GM12878 (cell line): ENCODE results near the gene HSPA2. TPM values are rescaled to one million over a fixed set of nuclear protein-coding genes. Genes with fewer than 3 reads are reported as not detected.

Experiments used
- ASH2L ChIP-seq: fragments of 300-600, 200-600 bp; sonication (generic); IDR thresholded peaks from 2 replicates; pipeline ENCODE4 v1.6.1; 2017; ENCODE audit warnings: low read depth, mild to moderate bottlenecking, borderline replicate concordance
- BCL11A ChIP-seq: IDR thresholded peaks from 2 replicates; pipeline ENCODE4 v1.6.1; 2011; ENCODE audit warnings: low read depth, low read length
- JUNB ChIP-seq: IDR thresholded peaks from 2 replicates; pipeline ENCODE4 v1.6.1; 2016; ENCODE audit warnings: antibody characterized with exemption, mild to moderate bottlenecking
- LARP7 ChIP-seq: fragments of 450-650 bp; IDR thresholded peaks from 2 replicates; pipeline ENCODE4 v1.6.1; 2017; ENCODE audit warnings: mild to moderate bottlenecking
- MXI1 ChIP-seq: fragments of 150-350 bp; IDR thresholded peaks from 2 replicates; pipeline ENCODE4 v1.6.1; 2011; ENCODE audit warnings: low read depth, mild to moderate bottlenecking, inconsistent platforms, low read length, improper control_type of control experiment
- NR2C1 ChIP-seq: fragments of 450-650 bp; IDR thresholded peaks from 2 replicates; pipeline ENCODE4 v1.6.1; 2017; ENCODE audit warnings: antibody characterized with exemption, mild to moderate bottlenecking, moderate library complexity
- POLR2A ChIP-seq: IDR thresholded peaks from 2 replicates; pipeline ENCODE4 v1.6.1; 2011; ENCODE audit warnings: low read depth, mild to moderate bottlenecking, low read length
- POLR2AphosphoS2 ChIP-seq: IDR thresholded peaks from 2 replicates; pipeline ENCODE4 v1.6.1; 2011; ENCODE audit warnings: low read depth, mild to moderate bottlenecking, low read length, improper control_type of control experiment, moderate library complexity
- RAD21 ChIP-seq: IDR thresholded peaks from 2 replicates; pipeline ENCODE4 v1.6.1; 2011; ENCODE audit warnings: mild to moderate bottlenecking, low read depth, low read length, moderate library complexity; ENCODE audit not compliant: insufficient read depth
- SIX5 ChIP-seq: IDR thresholded peaks from 2 replicates; pipeline ENCODE4 v1.6.1; 2011; ENCODE audit warnings: mild to moderate bottlenecking, low read depth, low read length, moderate library complexity; ENCODE audit not compliant: severe bottlenecking
- SP1 ChIP-seq: IDR thresholded peaks from one replicate; pipeline ENCODE4 v1.6.1; 2011; ENCODE audit warnings: low read depth, low read length
- SUPT20H ChIP-seq: IDR thresholded peaks from 2 replicates; pipeline ENCODE4 v1.6.1; 2011; ENCODE audit warnings: low read depth, mild to moderate bottlenecking, low read length, moderate library complexity, borderline replicate concordance; ENCODE audit not compliant: control insufficient read depth
- TCF3 ChIP-seq: IDR thresholded peaks from 2 replicates; pipeline ENCODE4 v1.6.1; 2012; ENCODE audit warnings: low read depth, mild to moderate bottlenecking, low read length, borderline replicate concordance; ENCODE audit not compliant: insufficient read depth
- ZNF207 ChIP-seq: fragments of 450-650 bp; IDR thresholded peaks from 2 replicates; pipeline ENCODE4 v1.6.1; 2014; ENCODE audit warnings: antibody characterized with exemption, mild to moderate bottlenecking, borderline replicate concordance
- polyA plus RNA-seq, 11 experiments: library from polyadenylated mRNA; depleted of rRNA in 4 of 11; unstranded in 6 of 11; stranded (reverse) in 5 of 11; fragments of >200 nt; fragmentation: Nextera tagmentation in 4 of 11; fragmentation: Illumina TruSeq in 1 of 11; extraction: Ambion mirVana in 4 of 11; extraction: Trizol in 1 of 11; gene quantifications; 1 replicate in 1 of 11; 2 replicates in 10 of 11; pipeline versions ENCODE4 v1.2.1 to v1.2.3, GENCODE V29; 2011 to 2016; ENCODE audit warnings: inconsistent platforms in 2 of 11, missing spikeins in 2 of 11, low read depth in 1 of 11
- total RNA-seq, 4 experiments: library from RNA; depleted of rRNA in 3 of 4; stranded (reverse); fragments of >200 nt in 3 of 4; fragmentation: Illumina TruSeq in 1 of 4; extraction: Trizol in 1 of 4; gene quantifications; 2 replicates each; pipeline versions ENCODE4 v1.2.1 to v1.2.3, GENCODE V29; 2013 to 2021
- TF ChIP-seq, protein P1 (sequence below): IDR thresholded peaks from 2 replicates; pipeline ENCODE4 v1.6.1; 2011; ENCODE audit warnings: borderline replicate concordance, low read depth, mild to moderate bottlenecking, moderate library complexity, low read length; ENCODE audit not compliant: insufficient read depth, poor library complexity, severe bottlenecking
- TF ChIP-seq, protein P2 (sequence below): fragments of 450-650 bp; formaldehyde crosslinking; IDR thresholded peaks from 2 replicates; pipeline ENCODE4 v1.5.0; 2022; ENCODE audit warnings: mild to moderate bottlenecking, missing genetic modification characterization
- TF ChIP-seq, protein P3 (sequence below): fragments of 150-350 bp; IDR thresholded peaks from 2 replicates; pipeline ENCODE4 v1.6.1; 2016; ENCODE audit warnings: low read depth, low read length
- TF ChIP-seq, protein P4 (sequence below): IDR thresholded peaks from 2 replicates; pipeline ENCODE4 v1.6.1; 2012; ENCODE audit warnings: low read depth, low read length, improper control_type of control experiment

The HSPA2 gene
- total and polyA plus RNA-seq, 10 of the 15 experiments (the other 5 are each of a cell fraction or from before 2014, with no cell fraction given) = 0.02 to 1.2 (median 0.65) TPM

DNA sequence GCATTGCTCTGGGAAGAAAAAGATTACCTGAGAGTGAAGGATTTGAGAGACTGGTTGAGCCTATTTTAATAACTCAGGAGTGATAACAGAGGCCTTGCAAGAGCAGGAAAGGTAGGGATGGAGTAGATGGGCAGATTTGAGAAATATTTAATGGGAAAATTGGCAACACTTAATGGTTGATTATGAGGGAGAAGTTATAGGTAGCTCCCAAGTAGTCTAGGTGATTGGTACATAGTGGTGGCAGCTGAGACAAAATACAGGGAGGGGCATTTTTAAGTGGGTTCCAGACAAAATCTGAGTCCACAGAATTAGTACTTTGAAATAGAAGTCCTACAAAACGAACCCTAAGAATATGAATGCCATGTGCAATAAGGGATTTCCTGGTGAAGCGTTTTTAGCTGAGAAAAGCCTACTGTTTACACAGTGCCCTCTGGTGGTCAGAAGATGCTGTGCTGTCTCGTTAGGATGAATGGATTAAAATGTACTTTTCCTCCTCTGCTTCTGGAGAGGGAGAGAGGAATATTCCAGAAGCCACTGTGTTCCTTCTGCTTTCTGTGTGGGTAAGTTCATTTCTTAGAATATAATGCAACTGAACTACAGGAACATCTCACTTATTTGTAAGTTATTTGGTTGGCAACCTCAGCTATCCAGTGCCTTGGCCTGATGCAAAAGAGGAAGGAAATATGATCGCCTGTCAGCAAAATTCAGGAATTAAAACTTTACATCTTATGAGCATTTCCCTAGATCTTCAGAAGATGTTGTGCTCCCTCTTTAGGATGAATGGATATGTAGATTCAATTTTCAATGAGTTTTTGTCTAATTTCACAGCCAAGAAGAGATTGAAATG lies 29.5 kb upstream of the HSPA2 start (continued):
- TF ChIP-seq, protein P1, sequence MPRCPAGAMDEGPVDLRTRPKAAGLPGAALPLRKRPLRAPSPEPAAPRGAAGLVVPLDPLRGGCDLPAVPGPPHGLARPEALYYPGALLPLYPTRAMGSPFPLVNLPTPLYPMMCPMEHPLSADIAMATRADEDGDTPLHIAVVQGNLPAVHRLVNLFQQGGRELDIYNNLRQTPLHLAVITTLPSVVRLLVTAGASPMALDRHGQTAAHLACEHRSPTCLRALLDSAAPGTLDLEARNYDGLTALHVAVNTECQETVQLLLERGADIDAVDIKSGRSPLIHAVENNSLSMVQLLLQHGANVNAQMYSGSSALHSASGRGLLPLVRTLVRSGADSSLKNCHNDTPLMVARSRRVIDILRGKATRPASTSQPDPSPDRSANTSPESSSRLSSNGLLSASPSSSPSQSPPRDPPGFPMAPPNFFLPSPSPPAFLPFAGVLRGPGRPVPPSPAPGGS = no peak
- no peak for TF ChIP-seq ASH2L
- TF ChIP-seq, protein P2, sequence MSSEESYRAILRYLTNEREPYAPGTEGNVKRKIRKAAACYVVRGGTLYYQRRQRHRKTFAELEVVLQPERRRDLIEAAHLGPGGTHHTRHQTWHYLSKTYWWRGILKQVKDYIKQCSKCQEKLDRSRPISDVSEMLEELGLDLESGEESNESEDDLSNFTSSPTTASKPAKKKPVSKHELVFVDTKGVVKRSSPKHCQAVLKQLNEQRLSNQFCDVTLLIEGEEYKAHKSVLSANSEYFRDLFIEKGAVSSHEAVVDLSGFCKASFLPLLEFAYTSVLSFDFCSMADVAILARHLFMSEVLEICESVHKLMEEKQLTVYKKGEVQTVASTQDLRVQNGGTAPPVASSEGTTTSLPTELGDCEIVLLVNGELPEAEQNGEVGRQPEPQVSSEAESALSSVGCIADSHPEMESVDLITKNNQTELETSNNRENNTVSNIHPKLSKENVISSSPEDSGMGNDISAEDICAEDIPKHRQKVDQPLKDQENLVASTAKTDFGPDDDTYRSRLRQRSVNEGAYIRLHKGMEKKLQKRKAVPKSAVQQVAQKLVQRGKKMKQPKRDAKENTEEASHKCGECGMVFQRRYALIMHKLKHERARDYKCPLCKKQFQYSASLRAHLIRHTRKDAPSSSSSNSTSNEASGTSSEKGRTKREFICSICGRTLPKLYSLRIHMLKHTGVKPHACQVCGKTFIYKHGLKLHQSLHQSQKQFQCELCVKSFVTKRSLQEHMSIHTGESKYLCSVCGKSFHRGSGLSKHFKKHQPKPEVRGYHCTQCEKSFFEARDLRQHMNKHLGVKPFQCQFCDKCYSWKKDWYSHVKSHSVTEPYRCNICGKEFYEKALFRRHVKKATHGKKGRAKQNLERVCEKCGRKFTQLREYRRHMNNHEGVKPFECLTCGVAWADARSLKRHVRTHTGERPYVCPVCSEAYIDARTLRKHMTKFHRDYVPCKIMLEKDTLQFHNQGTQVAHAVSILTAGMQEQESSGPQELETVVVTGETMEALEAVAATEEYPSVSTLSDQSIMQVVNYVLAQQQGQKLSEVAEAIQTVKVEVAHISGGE (CRISPR knock-in tag) = no peak
- TF ChIP-seq JUNB = no peak
- TF ChIP-seq, protein P3, sequence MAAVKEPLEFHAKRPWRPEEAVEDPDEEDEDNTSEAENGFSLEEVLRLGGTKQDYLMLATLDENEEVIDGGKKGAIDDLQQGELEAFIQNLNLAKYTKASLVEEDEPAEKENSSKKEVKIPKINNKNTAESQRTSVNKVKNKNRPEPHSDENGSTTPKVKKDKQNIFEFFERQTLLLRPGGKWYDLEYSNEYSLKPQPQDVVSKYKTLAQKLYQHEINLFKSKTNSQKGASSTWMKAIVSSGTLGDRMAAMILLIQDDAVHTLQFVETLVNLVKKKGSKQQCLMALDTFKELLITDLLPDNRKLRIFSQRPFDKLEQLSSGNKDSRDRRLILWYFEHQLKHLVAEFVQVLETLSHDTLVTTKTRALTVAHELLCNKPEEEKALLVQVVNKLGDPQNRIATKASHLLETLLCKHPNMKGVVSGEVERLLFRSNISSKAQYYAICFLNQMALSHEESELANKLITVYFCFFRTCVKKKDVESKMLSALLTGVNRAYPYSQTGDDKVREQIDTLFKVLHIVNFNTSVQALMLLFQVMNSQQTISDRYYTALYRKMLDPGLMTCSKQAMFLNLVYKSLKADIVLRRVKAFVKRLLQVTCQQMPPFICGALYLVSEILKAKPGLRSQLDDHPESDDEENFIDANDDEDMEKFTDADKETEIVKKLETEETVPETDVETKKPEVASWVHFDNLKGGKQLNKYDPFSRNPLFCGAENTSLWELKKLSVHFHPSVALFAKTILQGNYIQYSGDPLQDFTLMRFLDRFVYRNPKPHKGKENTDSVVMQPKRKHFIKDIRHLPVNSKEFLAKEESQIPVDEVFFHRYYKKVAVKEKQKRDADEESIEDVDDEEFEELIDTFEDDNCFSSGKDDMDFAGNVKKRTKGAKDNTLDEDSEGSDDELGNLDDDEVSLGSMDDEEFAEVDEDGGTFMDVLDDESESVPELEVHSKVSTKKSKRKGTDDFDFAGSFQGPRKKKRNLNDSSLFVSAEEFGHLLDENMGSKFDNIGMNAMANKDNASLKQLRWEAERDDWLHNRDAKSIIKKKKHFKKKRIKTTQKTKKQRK = no peak
- no peak for TF ChIP-seq POLR2A
- TF ChIP-seq BCL11A = no peak
- TF ChIP-seq MXI1 = peak; percentile 90
- no peak for TF ChIP-seq ZNF207
- TF ChIP-seq SUPT20H = no peak
- TF ChIP-seq POLR2AphosphoS2 = no peak
- no peak for TF ChIP-seq NR2C1
- no peak for TF ChIP-seq SIX5
- peak; percentile 68 for TF ChIP-seq RAD21
- TF ChIP-seq, protein P4, sequence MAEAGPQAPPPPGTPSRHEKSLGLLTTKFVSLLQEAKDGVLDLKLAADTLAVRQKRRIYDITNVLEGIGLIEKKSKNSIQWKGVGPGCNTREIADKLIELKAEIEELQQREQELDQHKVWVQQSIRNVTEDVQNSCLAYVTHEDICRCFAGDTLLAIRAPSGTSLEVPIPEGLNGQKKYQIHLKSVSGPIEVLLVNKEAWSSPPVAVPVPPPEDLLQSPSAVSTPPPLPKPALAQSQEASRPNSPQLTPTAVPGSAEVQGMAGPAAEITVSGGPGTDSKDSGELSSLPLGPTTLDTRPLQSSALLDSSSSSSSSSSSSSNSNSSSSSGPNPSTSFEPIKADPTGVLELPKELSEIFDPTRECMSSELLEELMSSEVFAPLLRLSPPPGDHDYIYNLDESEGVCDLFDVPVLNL = no peak
- TF ChIP-seq TCF3 = no peak
- TF ChIP-seq SP1 = no peak
- TF ChIP-seq LARP7 = no peak
